ENCODE results near the gene MYH9. TPM values are rescaled to one million over a fixed set of nuclear protein-coding genes. Genes with fewer than 3 reads are reported as not detected.

The MYH9 gene
- total RNA-seq, 4 donors from 2014 or later = 337 to 553 (median 433) TPM

DNA sequence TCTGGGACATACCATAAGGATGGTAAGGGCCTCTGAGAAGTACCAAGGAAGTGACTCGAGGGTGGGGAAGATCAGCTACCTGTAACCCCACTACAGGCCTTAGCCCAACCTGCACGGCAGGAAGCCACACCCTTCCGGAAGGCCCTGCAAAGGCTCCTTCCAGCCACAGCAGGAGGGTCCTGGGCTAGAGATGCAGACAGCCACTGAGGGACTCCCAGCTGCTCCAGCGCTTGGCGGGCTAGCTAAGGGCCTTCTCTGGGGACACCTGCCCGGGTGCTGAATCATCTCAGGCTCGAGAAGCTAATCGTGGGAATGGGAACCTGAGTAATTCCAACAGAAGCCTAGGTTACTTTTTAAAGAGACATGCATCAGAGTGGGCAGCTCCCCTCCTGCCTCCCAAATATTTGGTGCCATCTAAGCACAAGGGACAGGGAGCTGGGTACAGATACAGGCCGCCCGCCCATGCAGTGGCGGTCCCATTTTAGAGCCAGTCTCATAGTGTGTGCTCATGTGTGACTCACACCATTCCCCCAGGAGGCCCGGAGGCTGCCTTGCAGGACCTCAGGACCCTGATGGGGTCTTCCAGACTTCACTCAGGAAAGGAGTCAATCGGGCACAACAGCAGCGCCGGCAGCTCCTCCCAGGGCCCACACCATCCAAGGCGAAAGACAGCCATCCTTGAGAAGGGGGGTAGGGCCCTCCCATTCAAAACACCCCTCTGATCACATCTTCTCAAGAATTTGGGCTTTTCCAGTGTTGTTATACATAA is 8.0 kb downstream of the MYH9 start:
- Histone ChIP-seq H3K4me1 (peaks cover 0 to 100% (median 69%) of the 10 kb centered on the region in 4 donors), H3K36me3 (peaks cover 0 to 13% (median 0%) of the 10 kb centered on the region in 3 donors), H3K27me3 (no peaks in the 10 kb centered on the region), H3K27ac (peak overlapping the region; percentile 85 to 100 (median 99)), H3K9me3 (no peaks in the 10 kb centered on the region), H3K4me3 (peak overlapping the region in 2 of 4 donors; percentile 12 to 13)
- peak in 2 of 3 donors; percentile 77 to 87 for DNase-seq
- no peak for TF ChIP-seq POLR2A (IDR thresholded peaks at IDR 0.05)
- TF ChIP-seq, protein P1, sequence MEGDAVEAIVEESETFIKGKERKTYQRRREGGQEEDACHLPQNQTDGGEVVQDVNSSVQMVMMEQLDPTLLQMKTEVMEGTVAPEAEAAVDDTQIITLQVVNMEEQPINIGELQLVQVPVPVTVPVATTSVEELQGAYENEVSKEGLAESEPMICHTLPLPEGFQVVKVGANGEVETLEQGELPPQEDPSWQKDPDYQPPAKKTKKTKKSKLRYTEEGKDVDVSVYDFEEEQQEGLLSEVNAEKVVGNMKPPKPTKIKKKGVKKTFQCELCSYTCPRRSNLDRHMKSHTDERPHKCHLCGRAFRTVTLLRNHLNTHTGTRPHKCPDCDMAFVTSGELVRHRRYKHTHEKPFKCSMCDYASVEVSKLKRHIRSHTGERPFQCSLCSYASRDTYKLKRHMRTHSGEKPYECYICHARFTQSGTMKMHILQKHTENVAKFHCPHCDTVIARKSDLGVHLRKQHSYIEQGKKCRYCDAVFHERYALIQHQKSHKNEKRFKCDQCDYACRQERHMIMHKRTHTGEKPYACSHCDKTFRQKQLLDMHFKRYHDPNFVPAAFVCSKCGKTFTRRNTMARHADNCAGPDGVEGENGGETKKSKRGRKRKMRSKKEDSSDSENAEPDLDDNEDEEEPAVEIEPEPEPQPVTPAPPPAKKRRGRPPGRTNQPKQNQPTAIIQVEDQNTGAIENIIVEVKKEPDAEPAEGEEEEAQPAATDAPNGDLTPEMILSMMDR (IDR thresholded peaks at IDR 0.05) = no peak

DNA sequence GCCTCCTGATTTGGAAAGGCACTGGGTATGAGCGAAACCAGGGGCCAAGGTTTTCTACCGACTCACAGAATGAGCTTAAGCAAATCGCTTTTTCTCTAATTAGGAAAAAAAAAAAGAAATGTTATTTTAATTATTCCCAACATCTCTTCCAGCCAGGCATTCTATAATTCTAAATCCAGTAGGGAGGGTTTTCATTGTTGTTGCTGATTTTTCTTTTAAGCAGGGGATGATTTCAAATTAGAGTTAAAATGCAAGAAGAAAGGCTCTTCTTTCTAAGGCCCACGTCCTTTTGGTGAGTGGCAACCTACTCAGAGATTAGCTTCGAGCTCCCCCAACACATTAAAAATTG is 8.9 kb downstream of the MYH9 start:
- Histone ChIP-seq H3K27me3 (no peaks in the 10 kb centered on the region), H3K9me3 (no peaks in the 10 kb centered on the region), H3K4me1 (peaks cover 8 to 100% (median 74%) of the 10 kb centered on the region in 4 donors), H3K27ac (peak overlapping the region; percentile 85 to 100 (median 99)), H3K4me3 (no peak overlapping the region), H3K36me3 (peaks cover 0 to 13% (median 0%) of the 10 kb centered on the region in 3 donors)
- no peak for DNase-seq
- TF ChIP-seq, protein P1 (IDR thresholded peaks at IDR 0.05) = no peak
- no peak for TF ChIP-seq POLR2A (IDR thresholded peaks at IDR 0.05)

DNA sequence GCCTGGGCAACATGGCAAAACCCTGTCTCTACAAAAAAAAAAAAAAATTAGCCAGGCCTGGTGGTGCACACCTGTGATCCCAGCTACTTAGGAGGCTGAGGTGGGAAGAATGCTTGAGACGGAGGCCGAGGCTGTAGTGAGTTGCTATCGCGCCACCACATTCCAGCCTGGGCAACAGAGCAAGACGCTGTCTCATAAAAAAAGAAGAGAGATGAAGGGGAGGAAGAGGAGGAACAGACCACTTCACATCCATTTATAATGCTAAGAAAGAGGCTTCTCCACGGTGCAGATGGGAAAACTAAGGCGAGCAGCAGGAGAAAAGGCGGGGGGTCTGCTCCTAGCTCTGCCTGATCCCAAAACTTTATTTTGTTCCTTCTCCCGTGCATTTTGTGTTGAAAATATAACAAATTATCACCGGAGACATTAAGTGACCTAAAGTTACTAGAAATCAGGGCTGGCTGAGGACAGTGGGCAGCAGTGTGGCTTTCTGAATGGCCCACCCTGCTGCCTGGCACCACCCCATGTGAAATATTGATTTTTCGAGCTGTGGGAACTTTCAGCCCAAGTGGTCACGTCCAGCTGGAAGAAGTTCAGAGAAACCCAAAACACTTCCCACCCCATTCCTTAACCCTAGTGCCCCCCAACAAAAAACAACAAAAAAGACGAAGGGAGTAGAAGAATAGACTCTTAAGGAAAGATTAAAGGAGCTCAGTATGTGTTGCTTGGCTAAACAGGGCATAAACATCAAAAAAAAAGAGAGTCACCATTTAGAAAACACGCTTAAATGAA is 9.5 kb downstream of the MYH9 start:
- Histone ChIP-seq H3K4me1 (peaks cover 11 to 100% (median 75%) of the 10 kb centered on the region in 4 donors), H3K27me3 (no peaks in the 10 kb centered on the region), H3K4me3 (no peak overlapping the region), H3K27ac (peak overlapping the region; percentile 87 to 100 (median 99)), H3K36me3 (peaks cover 0 to 13% (median 0%) of the 10 kb centered on the region in 3 donors), H3K9me3 (no peaks in the 10 kb centered on the region)
- TF ChIP-seq, protein P1 (IDR thresholded peaks at IDR 0.05) = no peak
- TF ChIP-seq POLR2A (IDR thresholded peaks at IDR 0.05) = no peak
- DNase-seq = no peak

DNA sequence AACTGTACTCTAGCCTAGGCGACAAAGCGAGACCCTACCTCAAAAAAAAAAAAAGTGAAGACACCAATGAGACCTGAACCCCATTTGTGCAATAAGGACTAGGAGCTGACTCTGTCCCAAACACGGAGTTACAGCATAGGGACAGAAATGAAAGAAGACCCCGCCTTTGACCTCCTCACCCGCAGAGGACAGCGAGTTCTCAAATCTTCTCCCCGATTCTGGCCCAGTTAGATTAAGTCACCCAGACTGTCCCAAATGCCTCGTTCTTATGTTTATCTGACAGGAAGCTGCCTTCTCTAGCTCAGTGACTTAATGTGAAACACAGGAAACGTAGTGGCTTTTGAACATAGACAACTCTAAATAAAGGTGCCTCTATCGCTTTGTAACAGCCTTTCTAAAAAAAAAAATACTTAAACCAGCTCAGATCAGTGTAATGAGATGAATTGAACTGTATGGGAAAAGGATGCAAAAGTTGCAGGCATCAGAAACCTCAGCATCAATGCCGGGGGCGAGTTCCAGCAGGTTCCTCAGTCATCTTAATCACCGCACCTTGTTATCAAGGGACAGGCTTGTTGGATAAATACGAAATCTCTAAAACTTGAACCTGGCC is 10.6 kb downstream of the MYH9 start:
- Histone ChIP-seq H3K27me3 (no peaks in the 10 kb centered on the region), H3K27ac (peak overlapping the region; percentile 87 to 100 (median 99)), H3K9me3 (no peaks in the 10 kb centered on the region), H3K36me3 (peaks cover 0 to 7% (median 0%) of the 10 kb centered on the region in 3 donors), H3K4me1 (peaks cover 11 to 100% (median 81%) of the 10 kb centered on the region in 4 donors), H3K4me3 (peak overlapping the region; percentile 5 to 19 (median 6))
- TF ChIP-seq POLR2A (IDR thresholded peaks at IDR 0.05) = peak; percentile 36 to 42
- TF ChIP-seq, protein P1 (IDR thresholded peaks at IDR 0.05) = no peak
- DNase-seq = peak in 2 of 3 donors; percentile 68 to 85

DNA sequence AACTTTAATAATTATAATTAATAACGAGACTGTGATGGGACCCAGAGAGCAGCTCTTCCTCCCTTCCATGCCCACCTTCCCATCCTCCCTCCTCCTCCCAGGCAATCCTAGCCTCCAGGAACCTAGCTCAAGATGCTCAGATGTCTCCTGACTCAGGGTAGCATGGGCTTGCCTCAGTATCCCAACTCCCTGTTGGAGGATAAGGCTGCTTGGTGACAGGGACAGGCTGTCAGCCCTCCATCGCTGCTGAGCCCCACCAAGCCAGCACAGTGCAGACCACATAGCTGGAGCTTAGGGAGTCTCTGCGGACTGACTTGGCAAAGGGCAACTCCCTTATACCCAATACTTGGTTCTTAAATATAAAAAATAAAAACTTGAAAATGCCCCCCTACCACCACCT is 11.5 kb downstream of the MYH9 start:
- peaks cover 0 to 7% (median 0%) of the 10 kb centered on the region in 3 donors for H3K36me3 ChIP-seq
- H3K27me3 ChIP-seq = no peaks in the 10 kb centered on the region
- H3K9me3 ChIP-seq = no peaks in the 10 kb centered on the region
- H3K4me3 ChIP-seq = peak overlapping the region in 1 of 4 donors; percentile 15
- peak overlapping the region; percentile 87 to 100 (median 99) for H3K27ac ChIP-seq
- no peak for DNase-seq
- peaks cover 11 to 100% (median 84%) of the 10 kb centered on the region in 4 donors for H3K4me1 ChIP-seq
- TF ChIP-seq POLR2A (IDR thresholded peaks at IDR 0.05) = no peak
- TF ChIP-seq, protein P1 (IDR thresholded peaks at IDR 0.05) = no peak

All from Peyer's patch (tissue), 4 donors.